Measurements from ENCODE around the gene RASGRP3. TPM values are rescaled to one million over a fixed set of nuclear protein-coding genes. Genes with fewer than 3 reads are reported as not detected.

Gene RASGRP3
- polyA plus RNA-seq, 2 of the 4 experiments (the other 2 are of a cell fraction) = 1.5 to 1.7 TPM

GRCh38 chr2:33532966-33533365 lies 56.5 kb downstream of the RASGRP3 start:
- no peak for FAIRE-seq
- DNase-seq (ENCODE audit: low read depth in 1 of 2, low spot score in 1 of 2) = no peak
- Histone ChIP-seq H3K4me1 (peaks cover 8% of the 10 kb centered on the region; the same call in 2 of the 3 replicates), H3K9me3 (no peaks in the 10 kb centered on the region), H3K4me2 (no peak overlapping the region), H3K4me3 (no peak overlapping the region), H3K27ac (no peak overlapping the region)
- ChIA-PET CTCF (interaction anchor here (0.6 kb wide), 1 partner anchor 47 kb away, joined by 4 read pairs; no protein-coding TSS in a partner anchor), POLR2A (no interaction called here)
- 72% methylated on average over 2 of the region's 2 CpGs for WGBS (ENCODE audit: missing lambda C conversion rate)
- TF ChIP-seq JUNB (IDR thresholded peaks at IDR 0.05) (no peak), GATA3 (IDR thresholded peaks at IDR 0.05; ENCODE audit: borderline replicate concordance) (no peak), CBX2 (IDR thresholded peaks at IDR 0.05; ENCODE audit: borderline replicate concordance, low read depth) (no peak), EP300 (IDR thresholded peaks at IDR 0.05) (no peak), MAFK (IDR thresholded peaks at IDR 0.05; ENCODE audit: partially characterized antibody) (no peak), ZC3H11A (IDR thresholded peaks at IDR 0.05) (no peak), TFCP2L1 (CRISPR knock-in tag; IDR thresholded peaks at IDR 0.05) (no peak), SREBF2 (IDR thresholded peaks at IDR 0.05) (no peak), FOXS1 (CRISPR knock-in tag; IDR thresholded peaks at IDR 0.05) (no peak), HOXB5 (CRISPR knock-in tag; IDR thresholded peaks at IDR 0.05) (no peak), HOXB13 (CRISPR knock-in tag; IDR thresholded peaks at IDR 0.05; ENCODE audit: low read depth) (no peak), CHD2 (IDR thresholded peaks at IDR 0.05; ENCODE audit: low read length, partially characterized antibody) (no peak), CEBPB (IDR thresholded peaks at IDR 0.05) (no peak), RNF2 (IDR thresholded peaks at IDR 0.05; ENCODE audit: borderline replicate concordance, low read depth) (no peak)
- TF ChIP-seq, protein P1, sequence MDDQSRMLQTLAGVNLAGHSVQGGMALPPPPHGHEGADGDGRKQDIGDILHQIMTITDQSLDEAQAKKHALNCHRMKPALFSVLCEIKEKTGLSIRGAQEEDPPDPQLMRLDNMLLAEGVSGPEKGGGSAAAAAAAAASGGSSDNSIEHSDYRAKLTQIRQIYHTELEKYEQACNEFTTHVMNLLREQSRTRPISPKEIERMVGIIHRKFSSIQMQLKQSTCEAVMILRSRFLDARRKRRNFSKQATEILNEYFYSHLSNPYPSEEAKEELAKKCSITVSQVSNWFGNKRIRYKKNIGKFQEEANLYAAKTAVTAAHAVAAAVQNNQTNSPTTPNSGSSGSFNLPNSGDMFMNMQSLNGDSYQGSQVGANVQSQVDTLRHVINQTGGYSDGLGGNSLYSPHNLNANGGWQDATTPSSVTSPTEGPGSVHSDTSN (IDR thresholded peaks at IDR 0.05) = no peak
- ATAC-seq = no peak

- 61% methylated on average over 3 of the region's 3 CpGs for WGBS (ENCODE audit: missing lambda C conversion rate)
- POLR2A ChIA-PET = no interaction called here
- CTCF ChIA-PET = no interaction called here
- no peaks in the 10 kb centered on the region for H3K4me1 ChIP-seq
- FAIRE-seq (no peak), ATAC-seq (no peak), DNase-seq (ENCODE audit: low read depth in 1 of 2, low spot score in 1 of 2) (no peak)
- no peak overlapping the region for H3K4me3 ChIP-seq
- H3K9me3 ChIP-seq = no peaks in the 10 kb centered on the region
- H3K4me2 ChIP-seq = no peak overlapping the region
- no peak for TF ChIP-seq POLR2AphosphoS2 (conservative IDR thresholded peaks at IDR 0.05; ENCODE audit: low read length)
- TF ChIP-seq CEBPB (IDR thresholded peaks at IDR 0.05) = no peak
- TF ChIP-seq MAFK (IDR thresholded peaks at IDR 0.05; ENCODE audit: partially characterized antibody) = no peak
- no peak for TF ChIP-seq USF2 (IDR thresholded peaks at IDR 0.05)
- TF ChIP-seq ZFP36 (IDR thresholded peaks at IDR 0.05; ENCODE audit: borderline replicate concordance, partially characterized antibody) = no peak
- TF ChIP-seq ZSCAN20 (CRISPR knock-in tag; IDR thresholded peaks at IDR 0.05) = no peak
- TF ChIP-seq, protein P2, sequence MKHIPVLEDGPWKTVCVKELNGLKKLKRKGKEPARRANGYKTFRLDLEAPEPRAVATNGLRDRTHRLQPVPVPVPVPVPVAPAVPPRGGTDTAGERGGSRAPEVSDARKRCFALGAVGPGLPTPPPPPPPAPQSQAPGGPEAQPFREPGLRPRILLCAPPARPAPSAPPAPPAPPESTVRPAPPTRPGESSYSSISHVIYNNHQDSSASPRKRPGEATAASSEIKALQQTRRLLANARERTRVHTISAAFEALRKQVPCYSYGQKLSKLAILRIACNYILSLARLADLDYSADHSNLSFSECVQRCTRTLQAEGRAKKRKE (CRISPR knock-in tag; IDR thresholded peaks at IDR 0.05; ENCODE audit: low read depth) = no peak
- TF ChIP-seq HDAC2 (IDR thresholded peaks at IDR 0.05) = no peak
- TF ChIP-seq RFX5 (IDR thresholded peaks at IDR 0.05) = no peak
- no peak for TF ChIP-seq CBX2 (IDR thresholded peaks at IDR 0.05; ENCODE audit: borderline replicate concordance, low read depth)
- no peak for TF ChIP-seq HOXB5 (CRISPR knock-in tag; IDR thresholded peaks at IDR 0.05)
- no peak for TF ChIP-seq KDM1A (IDR thresholded peaks at IDR 0.05; ENCODE audit: low read depth)
- no peak for TF ChIP-seq POLR2A (IDR thresholded peaks at IDR 0.05; ENCODE audit: low read length)
- TF ChIP-seq MAZ (IDR thresholded peaks at IDR 0.05; ENCODE audit: borderline replicate concordance, low read depth, low read length) = no peak
- no peak for TF ChIP-seq JUNB (IDR thresholded peaks at IDR 0.05)
- no peak for TF ChIP-seq ZC3H11A (IDR thresholded peaks at IDR 0.05)
- no peak for TF ChIP-seq ZNF302 (CRISPR knock-in tag; IDR thresholded peaks at IDR 0.05)
- TF ChIP-seq BHLHE40 (IDR thresholded peaks at IDR 0.05; ENCODE audit: low read depth, low read length) = no peak
- H3K27ac ChIP-seq = no peak overlapping the region
Observed at GRCh38 chr2:33535421-33535820, 59.0 kb downstream of the RASGRP3 start.
